Neural cell (in vitro differentiated cells): ENCODE results near the gene CHIA.

Experiments
- EP300 ChIP-seq: fragments of 450-650 bp; conservative IDR thresholded peaks from 2 replicates; pipeline ENCODE4 v1.6.1; 2014; ENCODE audit warnings: antibody characterized with exemption, mild to moderate bottlenecking, moderate library complexity; ENCODE audit not compliant: poor library complexity, severe bottlenecking
- TF ChIP-seq, protein P1 (sequence below): fragments of 450-650 bp; IDR thresholded peaks from 2 replicates; pipeline ENCODE4 v1.5.1; 2014; ENCODE audit warnings: antibody characterized with exemption, mild to moderate bottlenecking, moderate library complexity; ENCODE audit not compliant: poor library complexity, severe bottlenecking

DNA sequence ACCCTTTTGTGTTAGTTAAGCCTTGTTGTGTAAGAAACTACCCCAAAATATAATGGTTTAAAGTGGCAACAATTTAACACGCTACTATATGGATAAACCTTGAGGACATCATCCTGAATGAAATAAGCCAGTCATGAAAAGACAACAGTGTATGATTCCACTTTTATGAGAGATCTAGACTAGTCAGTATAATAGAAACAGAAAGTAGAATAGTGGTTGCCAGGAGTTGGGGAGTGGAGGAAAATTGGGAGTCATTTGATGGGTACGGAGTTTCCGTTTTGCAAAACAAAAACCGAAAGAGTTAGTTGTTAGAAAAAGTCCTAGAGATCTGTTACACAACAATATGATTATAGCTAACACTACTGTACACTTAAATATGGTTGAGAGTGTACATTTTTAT is 16.0 kb upstream of the CHIA start:
- TF ChIP-seq EP300 = no peak
- TF ChIP-seq, protein P1, sequence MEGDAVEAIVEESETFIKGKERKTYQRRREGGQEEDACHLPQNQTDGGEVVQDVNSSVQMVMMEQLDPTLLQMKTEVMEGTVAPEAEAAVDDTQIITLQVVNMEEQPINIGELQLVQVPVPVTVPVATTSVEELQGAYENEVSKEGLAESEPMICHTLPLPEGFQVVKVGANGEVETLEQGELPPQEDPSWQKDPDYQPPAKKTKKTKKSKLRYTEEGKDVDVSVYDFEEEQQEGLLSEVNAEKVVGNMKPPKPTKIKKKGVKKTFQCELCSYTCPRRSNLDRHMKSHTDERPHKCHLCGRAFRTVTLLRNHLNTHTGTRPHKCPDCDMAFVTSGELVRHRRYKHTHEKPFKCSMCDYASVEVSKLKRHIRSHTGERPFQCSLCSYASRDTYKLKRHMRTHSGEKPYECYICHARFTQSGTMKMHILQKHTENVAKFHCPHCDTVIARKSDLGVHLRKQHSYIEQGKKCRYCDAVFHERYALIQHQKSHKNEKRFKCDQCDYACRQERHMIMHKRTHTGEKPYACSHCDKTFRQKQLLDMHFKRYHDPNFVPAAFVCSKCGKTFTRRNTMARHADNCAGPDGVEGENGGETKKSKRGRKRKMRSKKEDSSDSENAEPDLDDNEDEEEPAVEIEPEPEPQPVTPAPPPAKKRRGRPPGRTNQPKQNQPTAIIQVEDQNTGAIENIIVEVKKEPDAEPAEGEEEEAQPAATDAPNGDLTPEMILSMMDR = no peak
